Measurements from ENCODE around the gene ERRFI1. TPM values are rescaled to one million over a fixed set of nuclear protein-coding genes. Genes with fewer than 3 reads are reported as not detected.

Gene ERRFI1
- total RNA-seq, 2 experiments from 2014 or later, result not detected

GRCh38 chr1:8004803-8005573 is 21.1 kb downstream of the ERRFI1 start:
- no peaks in the 10 kb centered on the region for H3K79me2 ChIP-seq (ENCODE audit: insufficient read depth, low read depth, low read length)
- H3K9me3 ChIP-seq (ENCODE audit: low read length), result no peaks in the 10 kb centered on the region
- H4K20me1 ChIP-seq (ENCODE audit: insufficient read depth, low read length), result no peaks in the 10 kb centered on the region
- no peak for TF ChIP-seq EZH2phosphoT487 (IDR thresholded peaks at IDR 0.05; ENCODE audit: borderline replicate concordance, low read depth, low read length)
- TF ChIP-seq, protein P1, sequence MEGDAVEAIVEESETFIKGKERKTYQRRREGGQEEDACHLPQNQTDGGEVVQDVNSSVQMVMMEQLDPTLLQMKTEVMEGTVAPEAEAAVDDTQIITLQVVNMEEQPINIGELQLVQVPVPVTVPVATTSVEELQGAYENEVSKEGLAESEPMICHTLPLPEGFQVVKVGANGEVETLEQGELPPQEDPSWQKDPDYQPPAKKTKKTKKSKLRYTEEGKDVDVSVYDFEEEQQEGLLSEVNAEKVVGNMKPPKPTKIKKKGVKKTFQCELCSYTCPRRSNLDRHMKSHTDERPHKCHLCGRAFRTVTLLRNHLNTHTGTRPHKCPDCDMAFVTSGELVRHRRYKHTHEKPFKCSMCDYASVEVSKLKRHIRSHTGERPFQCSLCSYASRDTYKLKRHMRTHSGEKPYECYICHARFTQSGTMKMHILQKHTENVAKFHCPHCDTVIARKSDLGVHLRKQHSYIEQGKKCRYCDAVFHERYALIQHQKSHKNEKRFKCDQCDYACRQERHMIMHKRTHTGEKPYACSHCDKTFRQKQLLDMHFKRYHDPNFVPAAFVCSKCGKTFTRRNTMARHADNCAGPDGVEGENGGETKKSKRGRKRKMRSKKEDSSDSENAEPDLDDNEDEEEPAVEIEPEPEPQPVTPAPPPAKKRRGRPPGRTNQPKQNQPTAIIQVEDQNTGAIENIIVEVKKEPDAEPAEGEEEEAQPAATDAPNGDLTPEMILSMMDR (conservative IDR thresholded peaks at IDR 0.05; ENCODE audit: low read length), result no peak
- DNase-seq (ENCODE audit: low spot score), result no peak
- no peak overlapping the region for H3K27ac ChIP-seq (ENCODE audit: low read depth, low read length, poor library complexity, severe bottlenecking)
- H2AFZ ChIP-seq (ENCODE audit: low read length), result no peak overlapping the region
- H3K4me2 ChIP-seq (ENCODE audit: low read length), result no peak overlapping the region
- ChIA-PET CTCF (ENCODE audit: unreplicated experiment) (no interaction called here), POLR2A (no interaction called here)
- no peaks in the 10 kb centered on the region for H3K9me2 ChIP-seq (ENCODE audit: insufficient read depth, low read length)
- no peaks in the 10 kb centered on the region for H3K36me3 ChIP-seq (ENCODE audit: insufficient read depth, low read length)
- no TSS peak for BruUV-seq (replicated peaks)
- H3K4me3 ChIP-seq (ENCODE audit: low read depth, low read length, poor library complexity, severe bottlenecking), result no peak overlapping the region
- intact Hi-C loops (cut with micrococcal nuclease; ENCODE audit: unreplicated experiment), result no loop called here
- no peaks in the 10 kb centered on the region for H3K4me1 ChIP-seq (ENCODE audit: insufficient read depth, low read length, poor library complexity, severe bottlenecking)

DNA sequence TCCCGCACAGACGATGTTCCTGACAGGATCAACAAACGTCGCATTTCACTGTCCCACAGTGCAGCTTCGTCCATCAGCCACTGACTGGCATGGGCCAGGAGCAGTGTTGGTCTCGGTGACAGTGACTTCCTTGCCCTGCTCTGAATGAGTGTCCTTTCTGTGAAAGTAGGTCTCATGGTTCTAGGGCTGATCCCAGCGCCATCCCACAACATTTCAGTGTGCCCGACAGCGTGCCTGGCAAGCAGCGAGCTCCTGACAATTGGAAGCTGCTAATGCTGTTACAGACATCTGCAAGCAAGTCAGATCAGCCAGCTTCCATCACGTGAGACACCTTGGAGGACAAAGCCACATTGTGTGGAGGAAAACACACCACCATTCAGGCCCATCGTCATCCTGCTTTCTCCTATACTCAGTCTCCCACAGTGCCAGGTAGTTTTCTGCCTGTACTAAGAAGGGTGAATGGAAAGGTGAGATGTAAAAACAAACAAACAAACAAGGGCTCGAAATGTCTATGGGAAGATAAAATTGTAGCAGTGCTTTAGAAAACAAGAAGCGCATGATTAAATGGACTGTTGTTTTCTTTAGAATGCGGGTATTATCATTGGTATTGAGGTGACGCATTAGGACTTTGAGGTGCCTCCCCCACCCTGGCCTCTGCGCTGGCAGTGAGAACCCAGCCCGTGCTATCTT is 21.9 kb downstream of the ERRFI1 start:
- Histone ChIP-seq H3K36me3 (ENCODE audit: insufficient read depth, low read length) (no peaks in the 10 kb centered on the region), H3K9me3 (ENCODE audit: low read length) (no peaks in the 10 kb centered on the region), H2AFZ (ENCODE audit: low read length) (no peak overlapping the region), H3K4me3 (ENCODE audit: low read depth, low read length, poor library complexity, severe bottlenecking) (no peak overlapping the region), H3K9me2 (ENCODE audit: insufficient read depth, low read length) (no peaks in the 10 kb centered on the region), H4K20me1 (ENCODE audit: insufficient read depth, low read length) (no peaks in the 10 kb centered on the region), H3K27ac (ENCODE audit: low read depth, low read length, poor library complexity, severe bottlenecking) (no peak overlapping the region), H3K4me2 (ENCODE audit: low read length) (no peak overlapping the region), H3K79me2 (ENCODE audit: insufficient read depth, low read depth, low read length) (no peaks in the 10 kb centered on the region), H3K4me1 (ENCODE audit: insufficient read depth, low read length, poor library complexity, severe bottlenecking) (no peaks in the 10 kb centered on the region)
- intact Hi-C loops (cut with micrococcal nuclease; ENCODE audit: unreplicated experiment), result no loop called here
- DNase-seq (ENCODE audit: low spot score), result no peak
- ChIA-PET CTCF (ENCODE audit: unreplicated experiment) (no interaction called here), POLR2A (no interaction called here)
- BruUV-seq (replicated peaks), result no TSS peak
- TF ChIP-seq, protein P1 (conservative IDR thresholded peaks at IDR 0.05; ENCODE audit: low read length), result no peak
- no peak for TF ChIP-seq EZH2phosphoT487 (IDR thresholded peaks at IDR 0.05; ENCODE audit: borderline replicate concordance, low read depth, low read length)
